Measurements from ENCODE around the gene IGSF6.

- TF ChIP-seq GATA2 (IDR thresholded peaks at IDR 0.05; ENCODE audit: low read depth, low read length) (no peak), GATA3 (IDR thresholded peaks at IDR 0.05; ENCODE audit: low read depth, low read length) (no peak)
Measured at GRCh38 chr16:21598206-21598605, 54.2 kb downstream of the IGSF6 start.

Measured in SH-SY5Y (cell line).